K562 (cell line): ENCODE results near the gene DPYSL4. TPM values are rescaled to one million over a fixed set of nuclear protein-coding genes. Genes with fewer than 3 reads are reported as not detected.

Source experiments
- ATAC-seq: fragments of 200-7000 bp; cut with Tn5 transposase; 3 replicates; pipeline ENCODE4 v1.9.1; 2020; ENCODE audit warnings: moderate library complexity
- BruUV-seq: library from RNA; stranded (reverse); fragments of 400-500 nt; replicated peaks from 2 replicates; lab custom pipeline; 2021; lab: Mats Ljungman, UMichigan
- CTCF ChIA-PET: fragments of 300-600 bp; formaldehyde crosslinking; extraction: SDS; loops from one replicate; lab custom pipeline; 2021; ENCODE audit warnings: low intra/inter-chr PET ratio; lab: Yijun Ruan, JAX
- POLR2A ChIA-PET: fragments of 300-600, 350-650 bp; sonication (Branson Sonifier 250); formaldehyde crosslinking; extraction: SDS; loops from one replicate; lab custom pipeline; 2021; ENCODE audit warnings: antibody characterized with exemption, inconsistent platforms; lab: Yijun Ruan, JAX
- DNase-seq, 4 experiments: peaks; one replicate each; pipeline versions ENCODE4 v3.0.0 to v3.0.0-alpha.2; 2011 to 2018; ENCODE audit warnings: low spot score in 3 of 4, mixed read lengths in 3 of 4; ENCODE audit errors: extremely low read depth in 1 of 4
- FAIRE-seq: peaks from 2 replicates; lab custom pipeline; 2011; peaks lifted over from hg19 to GRCh38; lab: Jason Lieb, UNC
- H2AFZ ChIP-seq: 2 replicates; pipeline ENCODE4 v1.6.0; 2011; ENCODE audit warnings: low read depth, low read length, control low read depth, inconsistent platforms
- H3K27ac ChIP-seq: fragments of 200-600 bp; 3 replicates; pipeline ENCODE4 v1.8.0; 2011; ENCODE audit warnings: low read depth, mild to moderate bottlenecking, control low read depth, inconsistent platforms, low read length, moderate library complexity, mixed read lengths; ENCODE audit errors: extremely low read depth
- H3K27me3 ChIP-seq, 2 experiments: fragments of 300-600 bp in 1 of 2; 2 replicates in 1 of 2; 3 replicates in 1 of 2; pipeline versions ENCODE4 v1.6.0 to v1.8.0; 2011; ENCODE audit warnings: inconsistent platforms in 2 of 2, low read length in 2 of 2, mild to moderate bottlenecking in 1 of 2, mixed read lengths in 1 of 2, moderate library complexity in 1 of 2; ENCODE audit not compliant: control insufficient read depth in 2 of 2, insufficient read depth in 2 of 2
- H3K36me3 ChIP-seq: fragments of 300-600 bp; 3 replicates; pipeline ENCODE4 v1.8.0; 2011; ENCODE audit warnings: mild to moderate bottlenecking, low read length, inconsistent platforms; ENCODE audit not compliant: control insufficient read depth, insufficient read depth
- H3K4me1 ChIP-seq, 2 experiments: fragments of 200-600 bp in 1 of 2; replicated peaks in 1 of 2; 2 replicates in 1 of 2; 3 replicates in 1 of 2; pipeline versions ENCODE4 v1.5.1 to v1.8.0; 2011; ENCODE audit warnings: inconsistent platforms in 2 of 2, low read length in 2 of 2, mild to moderate bottlenecking in 1 of 2, mixed read lengths in 1 of 2, moderate library complexity in 1 of 2; ENCODE audit not compliant: control insufficient read depth in 2 of 2, insufficient read depth in 2 of 2
- H3K4me2 ChIP-seq: 2 replicates; pipeline ENCODE4 v1.6.1; 2011; ENCODE audit warnings: low read length, control low read depth, inconsistent platforms, mixed read lengths; ENCODE audit not compliant: insufficient read depth
- H3K4me3 ChIP-seq: fragments of 200-600 bp; sonication (generic), shearing (Covaris generic); 2 replicates; pipeline ENCODE4 v1.5.1; 2016; ENCODE audit warnings: control low read depth, inconsistent platforms
- H3K79me2 ChIP-seq: fragments of 200-600 bp; 3 replicates; pipeline ENCODE4 v1.8.0; 2011; ENCODE audit warnings: low read length, inconsistent platforms; ENCODE audit not compliant: control insufficient read depth, insufficient read depth
- H3K9ac ChIP-seq, 2 experiments: 2 replicates each; pipeline versions ENCODE4 v1.6.0 to v1.6.1; 2011; ENCODE audit warnings: low read depth in 2 of 2, low read length in 2 of 2, control low read depth in 1 of 2, inconsistent platforms in 1 of 2, mild to moderate bottlenecking in 1 of 2, mixed read lengths in 1 of 2; ENCODE audit not compliant: insufficient read depth in 1 of 2
- H3K9me1 ChIP-seq: one replicate; pipeline ENCODE4 v1.6.0; 2011; ENCODE audit warnings: inconsistent platforms, mild to moderate bottlenecking, low read length, moderate library complexity; ENCODE audit not compliant: control insufficient read depth, insufficient read depth
- H3K9me3 ChIP-seq: replicated peaks from 2 replicates; pipeline ENCODE4 v1.5.1; 2011; ENCODE audit warnings: low read depth, low read length, inconsistent platforms; ENCODE audit not compliant: control insufficient read depth, insufficient read depth
- H4K20me1 ChIP-seq: replicated peaks from 2 replicates; pipeline ENCODE4 v1.6.1; 2011; ENCODE audit warnings: low read length, inconsistent platforms, mixed read lengths; ENCODE audit not compliant: control insufficient read depth, insufficient read depth
- MYNN ChIP-seq, 2 experiments: sonication (generic); formaldehyde crosslinking in 1 of 2; IDR thresholded peaks; 2 replicates each; pipeline versions ENCODE4 v1.5.0 to v1.6.1; 2016 to 2020; ENCODE audit warnings: antibody characterized with exemption in 1 of 2, missing genetic modification reagents in 1 of 2
- NEUROD1 ChIP-seq: fragments of 150-350 bp; IDR thresholded peaks from 2 replicates; pipeline ENCODE4 v1.6.1; 2014; ENCODE audit warnings: borderline replicate concordance, low read length, low read depth; ENCODE audit not compliant: partially characterized antibody
- POLR3G ChIP-seq: IDR thresholded peaks from 2 replicates; pipeline ENCODE4 v1.6.1; 2011; ENCODE audit not compliant: insufficient read length, insufficient replicate concordance; ENCODE audit errors: extremely low read depth
- RFX1 ChIP-seq: fragments of 450-650 bp; IDR thresholded peaks from 2 replicates; pipeline ENCODE4 v1.6.1; 2016; ENCODE audit warnings: mild to moderate bottlenecking, moderate library complexity
- WGBS: fragments of 100-300 bp; shearing (Covaris generic); methylation state at CpG from one replicate; pipeline ENCODE4 v1.1.6; 2016; ENCODE audit warnings: low coverage, mixed read lengths; ENCODE audit not compliant: insufficient coverage; ENCODE audit errors: missing lambda C conversion rate; 5-methylcytosine and 5-hydroxymethylcytosine counted together
- in situ Hi-C: fragments of 300-500 bp; cut with MboI; formaldehyde crosslinking; loops from 4 replicates; pipeline ENCODE4 v1.15.0; 2018; ENCODE audit warnings: inconsistent platforms, mixed read lengths
- intact Hi-C: fragments of 100-400 bp; cut with micrococcal nuclease; formaldehyde crosslinking; loops from 2 replicates; pipeline ENCODE4 v1.14.2; 2022
- polyA plus RNA-seq, 8 experiments: library from polyadenylated mRNA; depleted of rRNA in 4 of 8; stranded (reverse) in 5 of 8; unstranded in 3 of 8; fragments of >200 nt; fragmentation: Nextera tagmentation in 2 of 8; fragmentation: Illumina TruSeq in 1 of 8; extraction: Ambion mirVana in 2 of 8; extraction: Trizol in 1 of 8; gene quantifications; 2 replicates each; pipeline versions ENCODE4 v1.2.1 to v1.2.3, GENCODE V29; 2011 to 2014; ENCODE audit warnings: inconsistent platforms in 1 of 8, missing spikeins in 1 of 8
- total RNA-seq, 7 experiments: library from RNA; depleted of rRNA in 6 of 7; stranded (reverse); fragments of >200 nt in 6 of 7; fragmentation: Illumina TruSeq in 2 of 7; extraction: Trizol in 2 of 7; gene quantifications; 2 replicates each; pipeline versions ENCODE4 v1.2.1 to v1.2.3, GENCODE V29; 2011 to 2021; ENCODE audit warnings: low replicate concordance in 1 of 7
- TF ChIP-seq, protein P1 (sequence below): conservative IDR thresholded peaks from 2 replicates; pipeline ENCODE4 v1.6.1; 2011; ENCODE audit warnings: low read depth, mild to moderate bottlenecking, low read length; ENCODE audit not compliant: control insufficient read depth
- TF ChIP-seq, protein P2 (sequence below): sonication (generic); formaldehyde crosslinking; IDR thresholded peaks from 2 replicates; pipeline ENCODE4 v1.8.0; 2022; ENCODE audit warnings: mild to moderate bottlenecking, low read depth, missing genetic modification reagents
- TF ChIP-seq, protein P3 (sequence below), 2 experiments: fragments of 450-650 bp in 1 of 2; sonication (generic) in 1 of 2; formaldehyde crosslinking in 1 of 2; IDR thresholded peaks; 2 replicates each; pipeline versions ENCODE4 v1.7.1 to v1.9.0; 2016 to 2022; ENCODE audit warnings: inconsistent platforms in 1 of 2, mild to moderate bottlenecking in 1 of 2, missing genetic modification reagents in 1 of 2

Gene DPYSL4
- total and polyA plus RNA-seq, 9 of the 15 experiments (the other 6 are each of a cell fraction or from before 2014, with no cell fraction given) = 0.03 TPM; not detected in 8

DNA sequence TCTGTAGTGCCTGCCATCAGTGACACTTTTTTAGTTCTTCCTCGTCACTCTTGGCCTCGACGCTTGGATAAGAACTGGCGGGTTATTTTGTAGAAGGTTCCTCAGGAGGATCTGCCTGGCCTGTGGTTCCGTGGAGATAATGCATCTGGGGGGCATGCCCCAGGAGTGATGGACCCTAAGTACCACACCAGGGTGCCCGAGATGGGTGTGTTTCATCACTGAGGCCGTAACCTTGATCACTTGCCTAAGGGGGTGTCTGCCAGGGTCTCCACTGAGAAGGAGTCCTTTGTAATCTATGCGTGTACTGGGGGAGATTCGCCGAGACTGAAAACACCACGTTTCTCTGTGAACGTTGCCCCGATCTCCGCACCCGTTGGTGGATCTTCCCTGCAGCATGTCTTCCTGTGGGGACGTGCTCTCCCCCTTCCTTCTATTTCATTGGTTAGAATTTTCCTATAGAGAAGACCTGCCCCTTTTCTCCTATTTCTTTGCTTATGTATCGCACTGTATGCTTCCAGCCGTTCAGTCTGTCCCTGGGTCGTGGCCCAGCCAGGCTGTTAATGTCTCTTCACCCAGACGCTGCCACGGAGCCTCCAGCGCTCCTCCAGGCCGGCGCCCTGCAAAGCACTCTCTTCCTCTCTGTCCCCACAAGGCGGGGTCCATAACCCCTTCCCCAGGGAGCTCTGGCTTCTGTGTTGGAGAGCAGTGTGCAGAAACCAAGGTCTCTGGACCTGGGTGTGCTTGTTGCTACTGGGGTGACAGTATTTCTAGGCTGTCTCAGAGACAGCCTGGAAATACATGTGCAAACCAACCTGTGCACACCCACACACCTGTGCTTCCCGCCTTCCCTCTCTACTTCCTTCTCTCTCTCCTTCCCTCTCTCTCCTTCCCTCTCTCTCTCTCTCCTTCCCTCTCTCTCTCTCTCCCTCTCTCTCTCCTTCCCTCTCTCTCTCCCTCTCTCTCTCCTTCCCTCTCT, 14.4 kb upstream of the DPYSL4 start:
- peaks cover 2 to 47% of the 10 kb centered on the region in 2 experiments; a peak in 4 of 5 replicates for H3K27me3 ChIP-seq
- H3K9ac ChIP-seq = no peak overlapping the region
- no peak overlapping the region for H2AFZ ChIP-seq
- in situ Hi-C loops (no loop called here), intact Hi-C loops (no loop called here)
- H3K9me3 ChIP-seq = 0 out of 2 replicates have a peak, but pooled peaks cover 3% of the 10 kb centered on the region
- 2% methylated on average over 23 of the region's 26 CpGs for WGBS
- peaks cover 0 to 7% of the 10 kb centered on the region in 2 experiments; a peak in 2 of 5 replicates for H3K4me1 ChIP-seq
- H3K4me2 ChIP-seq = no peak overlapping the region
- BruUV-seq = no TSS peak
- no peaks in the 10 kb centered on the region for H3K9me1 ChIP-seq
- ChIA-PET POLR2A (no interaction called here), CTCF (no interaction called here)
- DNase-seq (no peak), ATAC-seq (no peak), FAIRE-seq (no peak)
- H3K27ac ChIP-seq = no peak overlapping the region
- H3K36me3 ChIP-seq = no peaks in the 10 kb centered on the region
- no peaks in the 10 kb centered on the region for H3K79me2 ChIP-seq
- H4K20me1 ChIP-seq = no peaks in the 10 kb centered on the region
- no peak overlapping the region for H3K4me3 ChIP-seq
- TF ChIP-seq, protein P1, sequence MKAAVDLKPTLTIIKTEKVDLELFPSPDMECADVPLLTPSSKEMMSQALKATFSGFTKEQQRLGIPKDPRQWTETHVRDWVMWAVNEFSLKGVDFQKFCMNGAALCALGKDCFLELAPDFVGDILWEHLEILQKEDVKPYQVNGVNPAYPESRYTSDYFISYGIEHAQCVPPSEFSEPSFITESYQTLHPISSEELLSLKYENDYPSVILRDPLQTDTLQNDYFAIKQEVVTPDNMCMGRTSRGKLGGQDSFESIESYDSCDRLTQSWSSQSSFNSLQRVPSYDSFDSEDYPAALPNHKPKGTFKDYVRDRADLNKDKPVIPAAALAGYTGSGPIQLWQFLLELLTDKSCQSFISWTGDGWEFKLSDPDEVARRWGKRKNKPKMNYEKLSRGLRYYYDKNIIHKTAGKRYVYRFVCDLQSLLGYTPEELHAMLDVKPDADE = no peak
- TF ChIP-seq RFX1 (no peak), NEUROD1 (no peak), MYNN (IDR thresholded peaks at IDR 0.05) (no peak), MYNN (CRISPR knock-in tag; IDR thresholded peaks at IDR 0.05) (no peak), POLR3G (no peak)
- TF ChIP-seq, protein P2, sequence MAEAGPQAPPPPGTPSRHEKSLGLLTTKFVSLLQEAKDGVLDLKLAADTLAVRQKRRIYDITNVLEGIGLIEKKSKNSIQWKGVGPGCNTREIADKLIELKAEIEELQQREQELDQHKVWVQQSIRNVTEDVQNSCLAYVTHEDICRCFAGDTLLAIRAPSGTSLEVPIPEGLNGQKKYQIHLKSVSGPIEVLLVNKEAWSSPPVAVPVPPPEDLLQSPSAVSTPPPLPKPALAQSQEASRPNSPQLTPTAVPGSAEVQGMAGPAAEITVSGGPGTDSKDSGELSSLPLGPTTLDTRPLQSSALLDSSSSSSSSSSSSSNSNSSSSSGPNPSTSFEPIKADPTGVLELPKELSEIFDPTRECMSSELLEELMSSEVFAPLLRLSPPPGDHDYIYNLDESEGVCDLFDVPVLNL (CRISPR knock-in tag) = no peak
- TF ChIP-seq, protein P3, sequence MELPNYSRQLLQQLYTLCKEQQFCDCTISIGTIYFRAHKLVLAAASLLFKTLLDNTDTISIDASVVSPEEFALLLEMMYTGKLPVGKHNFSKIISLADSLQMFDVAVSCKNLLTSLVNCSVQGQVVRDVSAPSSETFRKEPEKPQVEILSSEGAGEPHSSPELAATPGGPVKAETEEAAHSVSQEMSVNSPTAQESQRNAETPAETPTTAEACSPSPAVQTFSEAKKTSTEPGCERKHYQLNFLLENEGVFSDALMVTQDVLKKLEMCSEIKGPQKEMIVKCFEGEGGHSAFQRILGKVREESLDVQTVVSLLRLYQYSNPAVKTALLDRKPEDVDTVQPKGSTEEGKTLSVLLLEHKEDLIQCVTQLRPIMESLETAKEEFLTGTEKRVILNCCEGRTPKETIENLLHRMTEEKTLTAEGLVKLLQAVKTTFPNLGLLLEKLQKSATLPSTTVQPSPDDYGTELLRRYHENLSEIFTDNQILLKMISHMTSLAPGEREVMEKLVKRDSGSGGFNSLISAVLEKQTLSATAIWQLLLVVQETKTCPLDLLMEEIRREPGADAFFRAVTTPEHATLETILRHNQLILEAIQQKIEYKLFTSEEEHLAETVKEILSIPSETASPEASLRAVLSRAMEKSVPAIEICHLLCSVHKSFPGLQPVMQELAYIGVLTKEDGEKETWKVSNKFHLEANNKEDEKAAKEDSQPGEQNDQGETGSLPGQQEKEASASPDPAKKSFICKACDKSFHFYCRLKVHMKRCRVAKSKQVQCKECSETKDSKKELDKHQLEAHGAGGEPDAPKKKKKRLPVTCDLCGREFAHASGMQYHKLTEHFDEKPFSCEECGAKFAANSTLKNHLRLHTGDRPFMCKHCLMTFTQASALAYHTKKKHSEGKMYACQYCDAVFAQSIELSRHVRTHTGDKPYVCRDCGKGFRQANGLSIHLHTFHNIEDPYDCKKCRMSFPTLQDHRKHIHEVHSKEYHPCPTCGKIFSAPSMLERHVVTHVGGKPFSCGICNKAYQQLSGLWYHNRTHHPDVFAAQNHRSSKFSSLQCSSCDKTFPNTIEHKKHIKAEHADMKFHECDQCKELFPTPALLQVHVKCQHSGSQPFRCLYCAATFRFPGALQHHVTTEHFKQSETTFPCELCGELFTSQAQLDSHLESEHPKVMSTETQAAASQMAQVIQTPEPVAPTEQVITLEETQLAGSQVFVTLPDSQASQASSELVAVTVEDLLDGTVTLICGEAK (IDR thresholded peaks at IDR 0.05) = no peak
- TF ChIP-seq, protein P3 (CRISPR knock-in tag; IDR thresholded peaks at IDR 0.05) = no peak
